K562 (cell line): ENCODE results near the gene TRERF1. TPM values are rescaled to one million over a fixed set of nuclear protein-coding genes. Genes with fewer than 3 reads are reported as not detected.

Experiments
- ARID3A ChIP-seq: IDR thresholded peaks from 2 replicates; pipeline ENCODE4 v1.6.1; 2012; ENCODE audit warnings: low read depth, low read length, improper control_type of control experiment, borderline replicate concordance
- ATF7 ChIP-seq: fragments of 450-650 bp; IDR thresholded peaks from 2 replicates; pipeline ENCODE4 v1.7.1; 2014; ENCODE audit warnings: mild to moderate bottlenecking, moderate library complexity
- BDP1 ChIP-seq: IDR thresholded peaks from 3 replicates; pipeline ENCODE4 v1.6.1; 2011; ENCODE audit not compliant: insufficient read length, insufficient read depth
- BRD9 ChIP-seq: fragments of 450-650 bp; IDR thresholded peaks from 2 replicates; pipeline ENCODE4 v1.6.1; 2018; ENCODE audit warnings: low read depth; ENCODE audit not compliant: partially characterized antibody
- E4F1 ChIP-seq: fragments of 250-450 bp; sonication (Bioruptor Pico); IDR thresholded peaks from 2 replicates; pipeline ENCODE4 v1.5.0; 2021; ENCODE audit warnings: mild to moderate bottlenecking, borderline replicate concordance
- FUS ChIP-seq: fragments of 200-400 bp; formaldehyde crosslinking; optimal IDR thresholded peaks from 2 replicates; pipeline ENCODE3; 2017; ENCODE audit warnings: low read depth, low read length
- HMG20A ChIP-seq: fragments of 450-650 bp; formaldehyde crosslinking; conservative IDR thresholded peaks from 2 replicates; pipeline ENCODE4 v1.4.0; 2020; ENCODE audit warnings: mild to moderate bottlenecking, mixed read lengths
- MECOM ChIP-seq: fragments of 250-450 bp; sonication (Bioruptor Pico); IDR thresholded peaks from 2 replicates; pipeline ENCODE4 v1.8.0; 2022; ENCODE audit warnings: inconsistent platforms
- NFE2 ChIP-seq: IDR thresholded peaks from 2 replicates; pipeline ENCODE4 v1.6.1; 2014; ENCODE audit warnings: antibody characterized with exemption, low read depth
- RAD21 ChIP-seq, 2 experiments: fragments of 250-450 bp in 1 of 2; fragments of 450-650 bp in 1 of 2; sonication (Bioruptor Pico) in 1 of 2; formaldehyde crosslinking in 1 of 2; IDR thresholded peaks in 1 of 2; conservative IDR thresholded peaks in 1 of 2; 2 replicates each; pipeline versions ENCODE4 v1.4.0 to v1.8.0; 2020 to 2022; ENCODE audit warnings: mild to moderate bottlenecking in 2 of 2, moderate library complexity in 1 of 2
- RNF219 ChIP-seq: fragments of 250-450 bp; sonication (Bioruptor Pico); IDR thresholded peaks from 2 replicates; pipeline ENCODE4 v1.5.0; 2022; ENCODE audit warnings: mild to moderate bottlenecking
- SUPT5H ChIP-seq: fragments of 450-650 bp; IDR thresholded peaks from 2 replicates; pipeline ENCODE4 v1.6.1; 2016
- TSC22D4 ChIP-seq: fragments of 450-650 bp; IDR thresholded peaks from 2 replicates; pipeline ENCODE4 v1.6.1; 2016; ENCODE audit warnings: missing genetic modification characterization, missing biosample characterization, control low read depth
- ZBTB9 ChIP-seq: fragments of 450-650 bp; formaldehyde crosslinking; IDR thresholded peaks from 2 replicates; pipeline ENCODE4 v1.4.0; 2020; ENCODE audit warnings: mild to moderate bottlenecking, moderate library complexity
- ZHX1 ChIP-seq: fragments of 150-350 bp; conservative IDR thresholded peaks from 2 replicates; pipeline ENCODE4 v1.6.1; 2014; ENCODE audit warnings: low read length
- ZNF232 ChIP-seq: sonication (generic); formaldehyde crosslinking; IDR thresholded peaks from 2 replicates; pipeline ENCODE4 v1.8.0; 2022; ENCODE audit warnings: mild to moderate bottlenecking, missing genetic modification reagents
- ZNF239 ChIP-seq: fragments of 250-450 bp; sonication (Bioruptor Pico); IDR thresholded peaks from 2 replicates; pipeline ENCODE4 v1.4.0; 2020; ENCODE audit warnings: mild to moderate bottlenecking
- polyA plus RNA-seq, 8 experiments: library from polyadenylated mRNA; depleted of rRNA in 4 of 8; stranded (reverse) in 5 of 8; unstranded in 3 of 8; fragments of >200 nt; fragmentation: Nextera tagmentation in 2 of 8; fragmentation: Illumina TruSeq in 1 of 8; extraction: Ambion mirVana in 2 of 8; extraction: Trizol in 1 of 8; gene quantifications; 2 replicates each; pipeline versions ENCODE4 v1.2.1 to v1.2.3, GENCODE V29; 2011 to 2014; ENCODE audit warnings: inconsistent platforms in 1 of 8, missing spikeins in 1 of 8
- total RNA-seq, 7 experiments: library from RNA; depleted of rRNA in 6 of 7; stranded (reverse); fragments of >200 nt in 6 of 7; fragmentation: Illumina TruSeq in 2 of 7; extraction: Trizol in 2 of 7; gene quantifications; 2 replicates each; pipeline versions ENCODE4 v1.2.1 to v1.2.3, GENCODE V29; 2011 to 2021; ENCODE audit warnings: low replicate concordance in 1 of 7

Gene TRERF1
- total and polyA plus RNA-seq, 9 of the 15 experiments (the other 6 are each of a cell fraction or from before 2014, with no cell fraction given): 0.04 to 0.20 (median 0.07) TPM; not detected in 3

GRCh38 chr6:42197555-42198362, 254.0 kb downstream of the TRERF1 start (continued):
- no peak for TF ChIP-seq FUS
- TF ChIP-seq TSC22D4: no peak
- TF ChIP-seq BRD9: peak; percentile 93
- peak; percentile 45 for TF ChIP-seq NFE2
- no peak for TF ChIP-seq ZNF239 (CRISPR knock-in tag)
- TF ChIP-seq ZNF232 (CRISPR knock-in tag): no peak
- no peak for TF ChIP-seq RAD21 (CRISPR knock-in tag; conservative IDR thresholded peaks at IDR 0.05 in 1 of 2, IDR thresholded peaks at IDR 0.05 in 1 of 2)
- no peak for TF ChIP-seq HMG20A (CRISPR knock-in tag)
- TF ChIP-seq ATF7: peak; percentile 77
- TF ChIP-seq BDP1: no peak
- TF ChIP-seq ZHX1: no peak
- TF ChIP-seq MECOM (CRISPR knock-in tag): peak; percentile 98
- peak; percentile 82; the same call in 1 of the 2 replicates for TF ChIP-seq ARID3A
- no peak for TF ChIP-seq E4F1
- no peak for TF ChIP-seq RNF219 (CRISPR knock-in tag)
- peak; percentile 48; the same call in 1 of the 2 replicates for TF ChIP-seq SUPT5H
- no peak for TF ChIP-seq ZBTB9 (CRISPR knock-in tag)
